Esophagus muscularis mucosa (tissue), 4 donors: Measurements from ENCODE around the gene ZFAND4. TPM values are rescaled to one million over a fixed set of nuclear protein-coding genes. Genes with fewer than 3 reads are reported as not detected.
A peak's percentile ranks its signal among the peaks of the same experiment; 100 is the strongest.
"Not testable (repeated sequence)": the region's sequence is repeated elsewhere in the genome, so short reads cannot be mapped to it uniquely, and the experiment has no call there.

Experiments used
- DNase-seq: peaks from one replicate; pipeline ENCODE4 v3.0.0-alpha.2; 2017; ENCODE audit errors: extremely low spot score
- H3K27ac ChIP-seq, 4 donors: fragments of 200-600 bp; sonication (generic); replicated peaks in 1 of 4; 1 replicate in 3 of 4; 2 replicates in 1 of 4; pipeline ENCODE4 v1.5.1; 2016 to 2019; ENCODE audit warnings: mild to moderate bottlenecking in 1 of 4
- H3K27me3 ChIP-seq, 4 donors: fragments of 200-600 bp; sonication (generic); one replicate each; pipeline versions ENCODE4 v1.5.1 to v1.6.0; 2016 to 2019
- H3K36me3 ChIP-seq, 4 donors: fragments of 200-600 bp; sonication (generic); one replicate each; pipeline ENCODE4 v1.5.1; 2016 to 2019
- H3K4me1 ChIP-seq, 4 donors: fragments of 200-600 bp; sonication (generic); one replicate each; pipeline ENCODE4 v1.5.1; 2016 to 2019
- H3K4me3 ChIP-seq, 4 donors: fragments of 200-600 bp; sonication (generic); 1 replicate in 2 of 4; 2 replicates in 2 of 4; pipeline ENCODE4 v1.5.1; 2016 to 2019; ENCODE audit warnings: mild to moderate bottlenecking in 4 of 4, moderate library complexity in 1 of 4
- H3K9me3 ChIP-seq, 4 donors: fragments of 200-600 bp; sonication (generic); 1 replicate in 3 of 4; 2 replicates in 1 of 4; pipeline ENCODE4 v1.5.1; 2016 to 2019
- EP300 ChIP-seq: sonication (generic); formaldehyde crosslinking; IDR thresholded peaks from one replicate; pipeline ENCODE4 v1.6.1; 2017; ENCODE audit warnings: antibody characterized with exemption
- POLR2A ChIP-seq: fragments of 450-650 bp; IDR thresholded peaks from one replicate; pipeline ENCODE4 v1.6.1; 2017; ENCODE audit warnings: antibody characterized with exemption, moderate library complexity, mild to moderate bottlenecking, low read depth
- POLR2AphosphoS5 ChIP-seq, 2 donors: sonication (generic); formaldehyde crosslinking; IDR thresholded peaks; one replicate each; pipeline ENCODE4 v1.6.1; 2017; ENCODE audit warnings: antibody characterized with exemption in 2 of 2
- WGBS: methylation state at CpG from one replicate; pipeline ENCODE4 v1.1.5; 2018; 5-methylcytosine and 5-hydroxymethylcytosine counted together
- intact Hi-C: fragments of 100-400 bp; cut with DNase I; formaldehyde crosslinking; loops from one replicate; pipeline ENCODE4 v1.15.1; 2023
- total RNA-seq, 4 donors: library from RNA; depleted of rRNA; stranded (reverse); fragments of >200 nt; gene quantifications; one replicate each; pipeline versions ENCODE4 v1.1.0 to v1.2.1, GENCODE V29; 2016
- TF ChIP-seq, protein P1 (sequence below), 3 experiments: fragments of 200-600 bp in 2 of 3; fragments of 450-650 bp in 1 of 3; sonication (generic) in 2 of 3; IDR thresholded peaks; one replicate each; pipeline ENCODE4 v1.5.1; 2017 to 2019; ENCODE audit warnings: antibody characterized with exemption in 3 of 3, mild to moderate bottlenecking in 2 of 3, moderate library complexity in 1 of 3

ZFAND4 gene
- total RNA-seq, 4 donors from 2014 or later: 12.9 to 18.7 (median 16.7) TPM

DNA sequence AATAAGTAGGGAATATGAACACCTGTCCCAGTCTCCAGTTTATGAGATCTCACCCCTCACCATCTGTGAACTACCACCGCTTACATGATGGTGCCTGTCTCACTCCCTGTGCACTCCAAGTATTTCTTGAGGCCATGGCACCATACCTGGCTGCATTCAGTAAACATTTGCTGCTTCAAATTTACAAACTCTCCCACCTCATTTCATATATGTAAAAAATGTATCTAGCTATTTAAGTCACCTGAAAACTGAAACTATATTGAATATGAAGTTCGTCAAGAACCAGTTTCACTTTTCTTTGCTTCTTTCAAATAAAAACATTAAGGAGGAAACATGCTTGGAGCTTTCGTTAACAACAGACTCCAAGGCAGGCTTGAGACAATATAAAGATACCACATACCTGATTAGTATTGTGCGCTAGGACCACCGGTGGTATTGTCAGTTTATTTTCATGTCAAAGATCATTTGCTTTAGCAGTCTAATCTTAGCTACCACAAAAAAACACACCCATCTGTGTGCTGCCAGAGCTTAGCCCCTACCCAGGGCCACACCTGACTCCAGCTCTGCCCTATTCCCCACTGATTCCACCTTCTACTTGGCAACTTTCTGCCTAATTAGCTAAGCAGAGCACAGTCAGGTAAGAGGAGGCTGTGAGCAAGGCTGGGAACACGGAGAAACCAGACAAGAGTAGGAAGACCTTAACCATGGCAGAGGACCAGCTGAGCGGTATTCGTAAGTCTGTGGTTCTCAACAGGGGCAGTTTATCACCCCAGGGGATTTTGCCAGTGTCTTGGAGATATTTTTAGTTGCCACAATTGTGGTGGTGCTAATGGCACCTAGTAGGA lies 92.0 kb downstream of the ZFAND4 start:
- Histone ChIP-seq H3K4me3 (peak overlapping the region; percentile 13 to 24 (median 16)), H3K36me3 (no peaks in the 10 kb centered on the region), H3K27ac (no peak overlapping the region), H3K9me3 (no peaks in the 10 kb centered on the region), H3K4me1 (peaks cover 14 to 27% (median 17%) of the 10 kb centered on the region in 4 donors), H3K27me3 (no peaks in the 10 kb centered on the region)
- 65% methylated on average over 8 of the region's 8 CpGs for WGBS
- DNase-seq: no peak
- intact Hi-C loops: no loop called here
- TF ChIP-seq POLR2AphosphoS5 (IDR thresholded peaks at IDR 0.05) (no peak), POLR2A (no peak), EP300 (no peak)
- TF ChIP-seq, protein P1, sequence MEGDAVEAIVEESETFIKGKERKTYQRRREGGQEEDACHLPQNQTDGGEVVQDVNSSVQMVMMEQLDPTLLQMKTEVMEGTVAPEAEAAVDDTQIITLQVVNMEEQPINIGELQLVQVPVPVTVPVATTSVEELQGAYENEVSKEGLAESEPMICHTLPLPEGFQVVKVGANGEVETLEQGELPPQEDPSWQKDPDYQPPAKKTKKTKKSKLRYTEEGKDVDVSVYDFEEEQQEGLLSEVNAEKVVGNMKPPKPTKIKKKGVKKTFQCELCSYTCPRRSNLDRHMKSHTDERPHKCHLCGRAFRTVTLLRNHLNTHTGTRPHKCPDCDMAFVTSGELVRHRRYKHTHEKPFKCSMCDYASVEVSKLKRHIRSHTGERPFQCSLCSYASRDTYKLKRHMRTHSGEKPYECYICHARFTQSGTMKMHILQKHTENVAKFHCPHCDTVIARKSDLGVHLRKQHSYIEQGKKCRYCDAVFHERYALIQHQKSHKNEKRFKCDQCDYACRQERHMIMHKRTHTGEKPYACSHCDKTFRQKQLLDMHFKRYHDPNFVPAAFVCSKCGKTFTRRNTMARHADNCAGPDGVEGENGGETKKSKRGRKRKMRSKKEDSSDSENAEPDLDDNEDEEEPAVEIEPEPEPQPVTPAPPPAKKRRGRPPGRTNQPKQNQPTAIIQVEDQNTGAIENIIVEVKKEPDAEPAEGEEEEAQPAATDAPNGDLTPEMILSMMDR (IDR thresholded peaks at IDR 0.05): no peak

DNA sequence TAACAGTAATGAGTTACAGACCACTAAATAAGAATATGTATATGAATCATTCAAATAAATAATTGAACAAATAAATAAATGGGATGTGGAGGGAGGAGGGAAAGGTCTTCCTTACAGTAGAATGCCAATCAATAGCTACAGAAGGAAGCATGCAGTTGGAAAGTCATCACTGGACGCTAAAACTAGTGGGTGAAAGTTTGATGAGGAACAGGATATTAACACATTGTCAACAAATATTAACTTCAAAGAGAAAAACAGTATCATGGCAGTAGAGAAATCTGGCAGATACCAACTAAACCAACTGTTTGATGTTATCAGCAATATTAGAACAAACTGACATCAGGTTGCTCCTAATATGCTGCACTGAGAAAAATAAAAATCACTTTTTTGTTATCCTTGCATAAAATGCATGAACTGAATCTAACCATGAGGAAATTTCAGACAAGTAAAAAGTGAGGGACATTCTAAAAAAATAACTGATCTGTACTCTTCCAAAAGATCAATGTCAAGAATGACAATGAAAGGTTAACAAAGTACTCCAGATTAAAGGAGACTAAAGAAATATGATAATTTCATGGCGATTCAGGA lies 94.1 kb downstream of the ZFAND4 start:
- Histone ChIP-seq H3K9me3 (no peaks in the 10 kb centered on the region), H3K27ac (no peak overlapping the region), H3K4me1 (peaks cover 14 to 27% (median 18%) of the 10 kb centered on the region in 4 donors), H3K27me3 (no peaks in the 10 kb centered on the region), H3K4me3 (no peak overlapping the region), H3K36me3 (no peaks in the 10 kb centered on the region)
- 71% methylated on average over 2 of the region's 2 CpGs for WGBS
- DNase-seq: no peak
- intact Hi-C loops: no loop called here
- TF ChIP-seq POLR2A (no peak), POLR2AphosphoS5 (IDR thresholded peaks at IDR 0.05) (no peak), EP300 (no peak)
- TF ChIP-seq, protein P1 (IDR thresholded peaks at IDR 0.05): no peak

DNA sequence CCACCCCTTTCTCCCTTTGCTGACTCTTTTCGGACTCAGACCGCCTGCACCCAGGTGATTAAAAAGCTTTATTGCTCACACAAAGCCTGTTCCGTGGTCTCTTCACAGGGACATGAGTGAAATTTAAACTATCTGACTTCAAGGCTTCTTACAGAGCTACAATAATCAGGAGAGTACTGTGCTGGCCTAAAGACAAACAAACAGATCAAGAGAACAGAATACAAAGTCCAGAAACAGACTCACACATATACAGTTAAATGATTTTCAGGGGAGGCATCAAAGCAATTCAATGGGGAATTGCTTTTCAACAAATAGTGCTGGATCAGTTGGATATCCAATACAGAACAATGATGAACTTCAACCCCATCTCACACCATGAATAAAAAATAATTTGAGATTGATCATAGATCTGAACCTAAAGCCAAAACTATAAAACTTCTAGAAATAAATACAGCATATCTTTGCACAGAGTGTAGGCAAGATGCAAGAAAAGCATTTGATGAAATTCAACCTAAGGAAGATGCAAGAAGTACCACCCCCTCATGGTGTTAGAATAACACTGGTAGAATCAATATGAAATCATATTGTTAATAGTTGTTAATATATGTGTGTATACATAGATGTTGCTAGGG lies 96.5 kb downstream of the ZFAND4 start:
- no peak for DNase-seq
- Histone ChIP-seq H3K27me3 (no peaks in the 10 kb centered on the region), H3K27ac (no peak overlapping the region), H3K36me3 (no peaks in the 10 kb centered on the region), H3K9me3 (no peaks in the 10 kb centered on the region), H3K4me1 (peaks cover 6 to 17% (median 11%) of the 10 kb centered on the region in 4 donors), H3K4me3 (no peak overlapping the region)
- intact Hi-C loops: no loop called here
- 91% methylated on average over 3 of the region's 3 CpGs for WGBS
- TF ChIP-seq POLR2A (no peak), POLR2AphosphoS5 (IDR thresholded peaks at IDR 0.05) (no peak), EP300 (no peak)
- TF ChIP-seq, protein P1 (IDR thresholded peaks at IDR 0.05): no peak

DNA sequence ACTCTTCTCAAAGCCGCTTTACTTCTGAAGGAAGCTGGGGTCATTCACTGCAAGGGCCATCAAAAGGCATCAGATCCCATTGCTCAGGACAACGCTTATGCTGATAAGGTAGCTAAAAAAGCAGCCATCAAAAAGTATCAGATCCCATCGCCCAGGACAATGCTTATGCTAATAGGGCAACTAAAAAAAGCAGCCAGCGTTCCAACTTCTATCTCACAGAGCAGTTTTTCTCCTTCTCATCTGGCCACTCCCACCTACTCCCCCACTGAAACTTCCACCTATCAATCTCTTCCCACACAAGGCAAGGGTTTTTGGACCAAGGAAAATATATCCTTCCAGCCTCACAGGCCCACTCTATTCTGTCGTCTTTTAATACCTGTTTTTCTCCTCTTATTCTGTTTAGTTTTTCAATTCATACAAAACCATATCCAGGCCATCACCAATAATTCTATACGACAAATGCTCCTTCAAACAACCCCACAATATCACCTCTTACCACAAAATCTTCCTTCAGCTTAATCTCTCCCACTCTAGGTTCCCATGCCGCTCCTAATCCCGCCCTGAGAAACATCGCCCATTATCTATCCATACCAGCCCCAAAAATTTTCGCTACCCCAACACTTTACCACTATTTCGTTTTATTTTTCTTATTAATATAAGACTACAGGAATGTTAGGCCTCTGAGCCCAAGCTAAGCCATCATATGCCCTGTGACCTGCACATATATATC lies 97.4 kb downstream of the ZFAND4 start:
- DNase-seq, intact Hi-C loops, H3K27ac ChIP-seq, H3K4me1 ChIP-seq, H3K27me3 ChIP-seq, H3K9me3 ChIP-seq, H3K36me3 ChIP-seq, H3K4me3 ChIP-seq: not testable (repeated sequence)
- WGBS: 87% methylated on average over 11 of the region's 11 CpGs

DNA sequence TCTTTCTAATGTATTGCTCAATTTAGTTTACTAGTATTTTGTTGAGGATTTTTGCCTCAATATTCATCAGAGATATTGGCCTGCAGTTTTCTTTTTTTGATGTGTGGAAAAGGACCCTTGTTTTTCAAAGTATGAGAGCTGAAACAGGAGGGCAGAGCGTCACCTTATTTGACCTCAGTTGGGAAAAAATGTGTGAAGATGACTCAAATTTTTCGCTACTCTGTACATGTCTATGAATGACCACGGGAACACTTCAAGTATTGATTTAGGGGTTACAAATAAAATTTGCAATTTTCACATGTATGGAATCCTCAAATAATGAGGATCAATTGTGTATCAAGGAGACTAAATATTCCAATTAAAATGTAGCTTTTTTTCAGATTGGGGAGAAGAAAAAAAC lies 103.1 kb downstream of the ZFAND4 start:
- Histone ChIP-seq H3K4me1 (no peaks in the 10 kb centered on the region), H3K36me3 (no peaks in the 10 kb centered on the region), H3K27ac (no peak overlapping the region), H3K4me3 (no peak overlapping the region), H3K9me3 (no peaks in the 10 kb centered on the region), H3K27me3 (no peaks in the 10 kb centered on the region)
- intact Hi-C loops: no loop called here
- 92% methylated on average over 3 of the region's 3 CpGs for WGBS
- no peak for DNase-seq
- TF ChIP-seq POLR2A (no peak), EP300 (no peak), POLR2AphosphoS5 (IDR thresholded peaks at IDR 0.05) (no peak)
- TF ChIP-seq, protein P1 (IDR thresholded peaks at IDR 0.05): no peak
